LNCaP clone FGC (cell line): ENCODE data around the gene ARAF.

ENCODE experiments used
- DNase-seq: peaks from one replicate; pipeline ENCODE4 v3.0.0-alpha.2; 2011; ENCODE audit warnings: low read depth
- H3K4me3 ChIP-seq: 2 replicates; pipeline ENCODE4 v1.5.1; 2011; ENCODE audit warnings: mild to moderate bottlenecking, low read depth, low read length, control low read depth
- TF ChIP-seq, protein P1 (sequence below): IDR thresholded peaks from 2 replicates; pipeline ENCODE4 v1.5.1; 2012; ENCODE audit warnings: mild to moderate bottlenecking; ENCODE audit not compliant: control insufficient read depth, insufficient read depth; ENCODE audit errors: extremely low read depth

The ARAF gene

DNA sequence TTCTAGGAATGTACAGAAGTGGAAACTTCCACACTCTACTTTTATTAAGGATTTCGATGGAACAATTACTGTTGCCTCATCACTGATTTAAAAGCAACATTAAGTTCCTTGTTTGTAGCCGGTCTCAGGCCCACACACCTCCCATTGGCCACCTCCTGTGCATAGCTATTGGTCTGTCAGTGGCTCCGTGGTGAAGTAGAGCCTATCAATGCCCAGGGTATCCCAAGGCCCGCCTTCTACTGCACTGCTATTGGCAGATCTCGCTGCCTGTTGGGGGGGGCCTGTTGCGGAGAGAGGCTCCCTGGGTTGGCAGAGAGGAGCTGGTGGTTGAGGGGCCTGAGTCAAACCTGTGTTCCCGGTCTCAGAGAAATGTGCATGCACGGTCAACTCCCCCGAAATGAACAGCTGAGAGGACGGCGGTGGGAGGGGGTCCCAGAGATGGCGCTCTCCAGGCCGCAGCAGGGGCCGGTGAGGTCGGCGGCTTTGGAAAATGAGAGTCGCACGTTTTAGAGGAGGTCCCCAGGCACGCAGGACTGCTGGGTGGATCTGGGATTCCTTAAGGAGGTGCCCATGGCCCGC, 4.9 kb upstream of the ARAF start:
- DNase-seq, result no peak
- TF ChIP-seq, protein P1, sequence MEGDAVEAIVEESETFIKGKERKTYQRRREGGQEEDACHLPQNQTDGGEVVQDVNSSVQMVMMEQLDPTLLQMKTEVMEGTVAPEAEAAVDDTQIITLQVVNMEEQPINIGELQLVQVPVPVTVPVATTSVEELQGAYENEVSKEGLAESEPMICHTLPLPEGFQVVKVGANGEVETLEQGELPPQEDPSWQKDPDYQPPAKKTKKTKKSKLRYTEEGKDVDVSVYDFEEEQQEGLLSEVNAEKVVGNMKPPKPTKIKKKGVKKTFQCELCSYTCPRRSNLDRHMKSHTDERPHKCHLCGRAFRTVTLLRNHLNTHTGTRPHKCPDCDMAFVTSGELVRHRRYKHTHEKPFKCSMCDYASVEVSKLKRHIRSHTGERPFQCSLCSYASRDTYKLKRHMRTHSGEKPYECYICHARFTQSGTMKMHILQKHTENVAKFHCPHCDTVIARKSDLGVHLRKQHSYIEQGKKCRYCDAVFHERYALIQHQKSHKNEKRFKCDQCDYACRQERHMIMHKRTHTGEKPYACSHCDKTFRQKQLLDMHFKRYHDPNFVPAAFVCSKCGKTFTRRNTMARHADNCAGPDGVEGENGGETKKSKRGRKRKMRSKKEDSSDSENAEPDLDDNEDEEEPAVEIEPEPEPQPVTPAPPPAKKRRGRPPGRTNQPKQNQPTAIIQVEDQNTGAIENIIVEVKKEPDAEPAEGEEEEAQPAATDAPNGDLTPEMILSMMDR, result no peak
- H3K4me3 ChIP-seq, result no peak overlapping the region

DNA sequence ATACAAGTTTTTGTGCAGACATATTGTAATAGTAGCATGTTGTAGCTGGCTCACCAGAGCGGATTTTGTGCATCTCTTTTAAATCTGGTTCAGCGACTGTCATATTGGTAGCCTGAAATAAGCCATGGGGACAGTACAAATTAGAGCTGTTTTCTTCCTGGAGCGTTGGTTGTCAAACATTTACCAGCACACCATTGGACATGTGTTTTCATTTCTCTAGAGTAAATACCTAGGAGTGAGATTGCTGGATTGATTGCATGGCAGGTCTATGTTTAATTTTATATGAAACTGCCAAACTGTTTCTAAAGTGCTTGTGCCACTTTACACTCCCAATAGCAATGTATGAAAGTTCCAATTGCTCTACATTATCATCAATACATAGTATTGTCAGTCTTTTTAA, 2.6 kb upstream of the ARAF start:
- no peak overlapping the region for H3K4me3 ChIP-seq
- DNase-seq, result no peak
- TF ChIP-seq, protein P1, result no peak

- TF ChIP-seq, protein P1, result no peak
- no peak for DNase-seq
- peak overlapping the region; percentile 68 for H3K4me3 ChIP-seq
These were observed 649 bp upstream of the ARAF start for GRCh38 chrX:47560179-47560933.

- TF ChIP-seq, protein P1, result no peak
- DNase-seq, result no peak
- peak overlapping the region; percentile 68 for H3K4me3 ChIP-seq
These were observed 700 bp downstream of the ARAF start for GRCh38 chrX:47561659-47562151.

- TF ChIP-seq, protein P1, result no peak; the same call in 1 of the 2 replicates
- H3K4me3 ChIP-seq, result no peak overlapping the region
- DNase-seq, result no peak
These were observed 1.7 kb downstream of the ARAF start for GRCh38 chrX:47562615-47563243.

DNA sequence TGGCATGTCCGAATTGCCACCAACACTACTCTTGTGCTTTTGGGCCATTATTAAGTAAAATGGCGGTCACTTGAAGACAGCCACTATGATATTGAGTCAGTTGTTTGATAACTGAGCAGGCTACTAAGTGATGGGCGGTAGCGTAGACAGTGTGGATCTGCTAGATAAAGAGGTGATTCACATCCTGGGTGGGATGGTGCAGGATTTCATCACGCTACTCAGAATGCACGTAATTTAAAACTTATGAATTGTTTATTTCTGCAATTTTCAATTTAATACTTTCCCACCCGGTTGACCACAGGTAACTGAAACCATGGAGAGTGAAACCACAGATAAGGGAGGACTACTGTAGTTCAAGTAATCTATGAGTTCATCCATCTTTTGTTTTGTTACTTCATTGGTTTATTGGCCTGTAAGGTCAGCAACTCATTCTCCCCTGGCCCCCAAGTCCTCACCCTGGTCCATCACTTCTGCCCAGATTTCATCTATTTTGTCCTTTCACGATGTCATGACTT, 2.9 kb downstream of the ARAF start:
- TF ChIP-seq, protein P1, result no peak
- DNase-seq, result no peak
- H3K4me3 ChIP-seq, result no peak overlapping the region
